GM21619 (cell line): ENCODE data around the gene H2BK1.

Experiments
- ATAC-seq: cut with Tn5 transposase; IDR thresholded peaks from one replicate; pipeline ENCODE4 v1.9.1; 2021; ENCODE audit not compliant: unreplicated experiment

H2BK1 gene

GRCh38 chr7:151210087-151210854, at the start of gene H2BK1:
Gene H2BK1 (minus strand): TSS chr7:151210488. CDS start chr7:151210318, 170 bp downstream.
- ATAC-seq, result no peak

- ATAC-seq, result no peak
Observed at GRCh38 chr7:151257990-151258389, 47.7 kb upstream of the H2BK1 start.

- no peak for ATAC-seq
Observed at GRCh38 chr7:151256410-151257045, 46.2 kb upstream of the H2BK1 start.

GRCh38 chr7:151255390-151255789, 45.1 kb upstream of the H2BK1 start:
- ATAC-seq, result no peak

- no peak for ATAC-seq
Observed at GRCh38 chr7:151254851-151255250, 44.6 kb upstream of the H2BK1 start.

GRCh38 chr7:151254316-151254715, 44.0 kb upstream of the H2BK1 start:
- no peak for ATAC-seq

- no peak for ATAC-seq
Observed at GRCh38 chr7:151252961-151253711, 42.8 kb upstream of the H2BK1 start.

- no peak for ATAC-seq
Observed at GRCh38 chr7:151252561-151252835, 42.2 kb upstream of the H2BK1 start.

GRCh38 chr7:151251689-151252560, 41.6 kb upstream of the H2BK1 start:
- ATAC-seq, result no peak

GRCh38 chr7:151251328-151251688, 41.0 kb upstream of the H2BK1 start:
- ATAC-seq, result no peak

GRCh38 chr7:151250181-151251132, 40.2 kb upstream of the H2BK1 start:
- no peak for ATAC-seq

GRCh38 chr7:151249732-151250072, 39.4 kb upstream of the H2BK1 start:
- no peak for ATAC-seq

- no peak for ATAC-seq
Observed at GRCh38 chr7:151249034-151249731, 38.9 kb upstream of the H2BK1 start.

GRCh38 chr7:151248346-151249033, 38.2 kb upstream of the H2BK1 start, which contains the start of gene SMARCD3:
Gene SMARCD3 (minus strand): TSS chr7:151248694. CDS start chr7:151248562, 132 bp downstream.
- no peak for ATAC-seq

GRCh38 chr7:151247611-151248345, 37.5 kb upstream of the H2BK1 start:
- ATAC-seq, result no peak

- ATAC-seq, result no peak
Observed at GRCh38 chr7:151246851-151247580, 36.7 kb upstream of the H2BK1 start.

GRCh38 chr7:151246102-151246850, 36.0 kb upstream of the H2BK1 start:
- no peak for ATAC-seq
